ENCODE measurements around the gene PHC2.

GRCh38 chr1:33351281-33351660 is 79.6 kb downstream of the PHC2 start:
- TF ChIP-seq E2F6 (IDR thresholded peaks at IDR 0.05; ENCODE audit: borderline replicate concordance in 1 of 2, extremely low read depth in 1 of 2, insufficient read depth in 1 of 2, insufficient read length in 1 of 2, low read depth in 1 of 2, low read length in 1 of 2, poor library complexity in 1 of 2, severe bottlenecking in 1 of 2), result no peak
- no peak for TF ChIP-seq HIVEP1 (CRISPR knock-in tag; IDR thresholded peaks at IDR 0.05)

All from K562 (cell line).